ENCODE data around the gene SLC8B1.

DNA sequence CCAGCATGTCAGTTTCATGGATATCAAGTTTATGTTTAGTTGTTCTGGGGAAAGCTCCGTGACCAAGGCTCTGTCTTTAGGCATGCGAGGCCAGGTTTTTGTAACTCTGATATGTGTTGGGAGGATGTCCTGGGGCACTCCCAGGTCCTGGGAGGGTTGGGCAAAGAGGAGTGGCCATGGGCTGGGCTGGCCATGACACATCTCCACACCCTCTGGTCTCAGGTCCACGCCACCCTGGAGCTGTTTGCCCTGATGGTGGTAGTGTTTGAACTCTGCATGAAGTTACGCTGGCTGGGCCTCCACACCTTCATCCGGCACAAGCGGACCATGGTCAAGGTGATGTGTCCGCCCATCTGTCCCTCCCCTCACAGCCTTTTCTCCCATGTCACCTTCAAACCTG is 67.3 kb downstream of the SLC8B1 start:
- TF ChIP-seq, protein P1, sequence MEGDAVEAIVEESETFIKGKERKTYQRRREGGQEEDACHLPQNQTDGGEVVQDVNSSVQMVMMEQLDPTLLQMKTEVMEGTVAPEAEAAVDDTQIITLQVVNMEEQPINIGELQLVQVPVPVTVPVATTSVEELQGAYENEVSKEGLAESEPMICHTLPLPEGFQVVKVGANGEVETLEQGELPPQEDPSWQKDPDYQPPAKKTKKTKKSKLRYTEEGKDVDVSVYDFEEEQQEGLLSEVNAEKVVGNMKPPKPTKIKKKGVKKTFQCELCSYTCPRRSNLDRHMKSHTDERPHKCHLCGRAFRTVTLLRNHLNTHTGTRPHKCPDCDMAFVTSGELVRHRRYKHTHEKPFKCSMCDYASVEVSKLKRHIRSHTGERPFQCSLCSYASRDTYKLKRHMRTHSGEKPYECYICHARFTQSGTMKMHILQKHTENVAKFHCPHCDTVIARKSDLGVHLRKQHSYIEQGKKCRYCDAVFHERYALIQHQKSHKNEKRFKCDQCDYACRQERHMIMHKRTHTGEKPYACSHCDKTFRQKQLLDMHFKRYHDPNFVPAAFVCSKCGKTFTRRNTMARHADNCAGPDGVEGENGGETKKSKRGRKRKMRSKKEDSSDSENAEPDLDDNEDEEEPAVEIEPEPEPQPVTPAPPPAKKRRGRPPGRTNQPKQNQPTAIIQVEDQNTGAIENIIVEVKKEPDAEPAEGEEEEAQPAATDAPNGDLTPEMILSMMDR (IDR thresholded peaks at IDR 0.05; ENCODE audit: extremely low read depth in 1 of 2, insufficient read depth in 1 of 2, low read depth in 1 of 2, low read length in 2 of 2) = no peak
- TF ChIP-seq EZH2 (IDR thresholded peaks at IDR 0.05; ENCODE audit: borderline replicate concordance, low read depth, low read length, severe bottlenecking) (no peak), POLR2AphosphoS5 (IDR thresholded peaks at IDR 0.05; ENCODE audit: insufficient read depth, low read depth, low read length) (no peak), POLR2A (IDR thresholded peaks at IDR 0.05; ENCODE audit: low read depth, low read length) (no peak), MYC (IDR thresholded peaks at IDR 0.05; ENCODE audit: low read depth, low read length) (no peak)
